Liver (tissue), 9 donors: ENCODE data around the gene MSL1. TPM values are rescaled to one million over a fixed set of nuclear protein-coding genes. Genes with fewer than 3 reads are reported as not detected.

Experiments
- DNase-seq: peaks from one replicate; pipeline ENCODE4 v3.0.0-alpha.2; 2017; ENCODE audit warnings: low spot score
- H3K27ac ChIP-seq, 2 donors: one replicate each; pipeline ENCODE4 v1.7.0; 2013; ENCODE audit warnings: inconsistent platforms in 2 of 2, low read length in 2 of 2, control low read depth in 1 of 2, low read depth in 1 of 2, mild to moderate bottlenecking in 1 of 2
- H3K27me3 ChIP-seq, 4 donors: one replicate each; pipeline versions ENCODE4 v1.6.1 to v1.7.0; 2013; ENCODE audit warnings: low read length in 3 of 4, inconsistent platforms in 1 of 4, mild to moderate bottlenecking in 1 of 4, moderate library complexity in 1 of 4; ENCODE audit not compliant: control insufficient read depth in 4 of 4, insufficient read depth in 4 of 4
- H3K36me3 ChIP-seq, 4 donors: one replicate each; pipeline versions ENCODE4 v1.6.1 to v1.7.0; 2013; ENCODE audit warnings: low read length in 3 of 4, mild to moderate bottlenecking in 3 of 4, low read depth in 1 of 4, moderate library complexity in 1 of 4; ENCODE audit not compliant: control insufficient read depth in 4 of 4, insufficient read depth in 3 of 4
- H3K4me1 ChIP-seq, 4 donors: one replicate each; pipeline versions ENCODE4 v1.6.1 to v1.7.0; 2013; ENCODE audit warnings: low read length in 3 of 4, mild to moderate bottlenecking in 3 of 4, moderate library complexity in 1 of 4; ENCODE audit not compliant: control insufficient read depth in 4 of 4, insufficient read depth in 4 of 4
- H3K4me3 ChIP-seq, 3 donors: one replicate each; pipeline versions ENCODE4 v1.6.1 to v1.7.0; 2013; ENCODE audit warnings: low read length in 3 of 3, control low read depth in 1 of 3, low read depth in 1 of 3, mild to moderate bottlenecking in 1 of 3
- H3K9ac ChIP-seq, 2 donors: one replicate each; pipeline ENCODE4 v1.7.0; 2013; ENCODE audit warnings: low read length in 2 of 2, mild to moderate bottlenecking in 2 of 2, moderate library complexity in 2 of 2, control low read depth in 1 of 2, low read depth in 1 of 2
- H3K9me3 ChIP-seq, 4 donors: one replicate each; pipeline versions ENCODE4 v1.6.1 to v1.7.0; 2013; ENCODE audit warnings: low read length in 3 of 4; ENCODE audit not compliant: control insufficient read depth in 4 of 4
- ATF3 ChIP-seq: IDR thresholded peaks from 2 replicates; pipeline ENCODE4 v1.6.1; 2016; ENCODE audit warnings: antibody characterized with exemption
- CTCF ChIP-seq: fragments of 150-350 bp; IDR thresholded peaks from 2 replicates; pipeline ENCODE4 v1.5.1; 2017; ENCODE audit warnings: improper control_type of control experiment, low read depth, low read length; ENCODE audit not compliant: missing input control
- EGR1 ChIP-seq, 2 donors: IDR thresholded peaks; 2 replicates each; pipeline ENCODE4 v1.6.1; 2016 to 2018; ENCODE audit warnings: antibody characterized with exemption in 2 of 2, low read depth in 2 of 2
- FOXA1 ChIP-seq: IDR thresholded peaks from 2 replicates; pipeline ENCODE4 v1.6.1; 2016; ENCODE audit warnings: antibody characterized with exemption
- FOXA2 ChIP-seq: IDR thresholded peaks from 2 replicates; pipeline ENCODE4 v1.6.1; 2016; ENCODE audit warnings: antibody characterized with exemption
- GABPA ChIP-seq, 2 donors: IDR thresholded peaks in 1 of 2; conservative IDR thresholded peaks in 1 of 2; 2 replicates each; pipeline ENCODE4 v1.6.1; 2016; ENCODE audit warnings: antibody characterized with exemption in 2 of 2, mild to moderate bottlenecking in 1 of 2, moderate library complexity in 1 of 2
- HNF4A ChIP-seq, 2 donors: conservative IDR thresholded peaks; 2 replicates each; pipeline ENCODE4 v1.6.1; 2016; ENCODE audit warnings: antibody characterized with exemption in 2 of 2, mild to moderate bottlenecking in 2 of 2
- HNF4G ChIP-seq: IDR thresholded peaks from 2 replicates; pipeline ENCODE4 v1.6.1; 2016; ENCODE audit warnings: antibody characterized with exemption
- JUND ChIP-seq, 2 donors: IDR thresholded peaks; 2 replicates each; pipeline ENCODE4 v1.6.1; 2016; ENCODE audit warnings: antibody characterized with exemption in 2 of 2
- MAX ChIP-seq: IDR thresholded peaks from 2 replicates; pipeline ENCODE4 v1.6.1; 2016; ENCODE audit warnings: antibody characterized with exemption
- NR2F2 ChIP-seq: IDR thresholded peaks from 2 replicates; pipeline ENCODE4 v1.6.1; 2016; ENCODE audit warnings: antibody characterized with exemption
- RAD21 ChIP-seq, 2 donors: IDR thresholded peaks; 2 replicates each; pipeline ENCODE4 v1.6.1; 2016; ENCODE audit warnings: antibody characterized with exemption in 2 of 2, mild to moderate bottlenecking in 2 of 2
- REST ChIP-seq: IDR thresholded peaks from 2 replicates; pipeline ENCODE4 v1.6.1; 2016; ENCODE audit warnings: antibody characterized with exemption, mild to moderate bottlenecking
- RXRA ChIP-seq, 2 donors: IDR thresholded peaks; 2 replicates each; pipeline ENCODE4 v1.6.1; 2017 to 2018; ENCODE audit warnings: antibody characterized with exemption in 2 of 2, mild to moderate bottlenecking in 1 of 2
- SP1 ChIP-seq: IDR thresholded peaks from 2 replicates; pipeline ENCODE4 v1.6.1; 2018; ENCODE audit warnings: antibody characterized with exemption, mild to moderate bottlenecking
- TAF1 ChIP-seq: conservative IDR thresholded peaks from 2 replicates; pipeline ENCODE4 v1.6.1; 2016; ENCODE audit warnings: antibody characterized with exemption, mild to moderate bottlenecking
- YY1 ChIP-seq: IDR thresholded peaks from 2 replicates; pipeline ENCODE4 v1.6.1; 2016; ENCODE audit warnings: antibody characterized with exemption, mild to moderate bottlenecking
- ZBTB33 ChIP-seq: IDR thresholded peaks from 2 replicates; pipeline ENCODE4 v1.6.1; 2016; ENCODE audit warnings: antibody characterized with exemption
- WGBS: extraction: QIAGEN DNeasy Blood & Tissue Kit; methylation state at CpG from one replicate; pipeline ENCODE4 v1.1.7; 2013; 5-methylcytosine and 5-hydroxymethylcytosine counted together
- polyA plus RNA-seq, 2 donors: library from polyadenylated mRNA; stranded (reverse) in 1 of 2; unstranded in 1 of 2; fragments of 200-250 nt in 1 of 2; fragments of >200 nt in 1 of 2; fragmentation: Nextera tagmentation in 1 of 2; extraction: Ambion mirVana in 1 of 2; gene quantifications; one replicate each; pipeline versions ENCODE4 v1.2.1 to v1.2.3, GENCODE V29; 2013 to 2015
- total RNA-seq, 2 donors: library from RNA; depleted of rRNA; stranded (reverse); fragments of >200 nt; gene quantifications; one replicate each; pipeline ENCODE4 v1.2.3, GENCODE V29; 2014
- donor health status: healthy.
- donor health status: healthy.
- donor health status: healthy.
- donor health status: healthy.
- donor health status: healthy.

Gene MSL1
- total and polyA plus RNA-seq, 4 donors, result 7.9 to 43.7 (median 23.6) TPM

- no peak for TF ChIP-seq JUND (IDR thresholded peaks at IDR 0.05)
- TF ChIP-seq NR2F2, result peak; percentile 80
- TF ChIP-seq ZBTB33, result peak; percentile 31
- TF ChIP-seq TAF1, result no peak
- TF ChIP-seq SP1, result no peak
- TF ChIP-seq REST, result no peak
- TF ChIP-seq MAX, result peak; percentile 98
- TF ChIP-seq FOXA1, result no peak
- TF ChIP-seq RXRA (IDR thresholded peaks at IDR 0.05), result peak; percentile 21
- TF ChIP-seq FOXA2, result no peak
- TF ChIP-seq HNF4G, result no peak
- TF ChIP-seq CTCF, result no peak
- no peak for TF ChIP-seq GABPA (IDR thresholded peaks at IDR 0.05 in 1 of 2, conservative IDR thresholded peaks at IDR 0.05 in 1 of 2)
- peak; percentile 54 for TF ChIP-seq YY1
- peak in 1 of 2 donors; percentile 11 for TF ChIP-seq RAD21 (IDR thresholded peaks at IDR 0.05)
- TF ChIP-seq HNF4A (conservative IDR thresholded peaks at IDR 0.05), result peak in 1 of 2 donors; percentile 10
- no peak for TF ChIP-seq ATF3
- TF ChIP-seq EGR1 (IDR thresholded peaks at IDR 0.05; ENCODE audit: low read depth in 2 of 2), result peak in 1 of 2 donors; percentile 13
- under 1% methylated on average over 43 of the region's 43 CpGs for WGBS
- peak overlapping the region; percentile 81 to 92 for H3K9ac ChIP-seq
- peaks cover 2 to 12% (median 10%) of the 10 kb centered on the region in 4 donors for H3K36me3 ChIP-seq
- no peaks in the 10 kb centered on the region for H3K9me3 ChIP-seq
- peak overlapping the region; percentile 91 to 95 for H3K27ac ChIP-seq
- H3K27me3 ChIP-seq, result no peaks in the 10 kb centered on the region
- H3K4me1 ChIP-seq, result peaks cover 3 to 26% (median 21%) of the 10 kb centered on the region in 4 donors
- peak overlapping the region; percentile 86 to 97 (median 96) for H3K4me3 ChIP-seq
- DNase-seq, result peak; percentile 58
These were observed 1.4 kb downstream of the MSL1 start for GRCh38 chr17:40122999-40123810.
